ENCODE data around the gene ZNF488. TPM values are rescaled to one million over a fixed set of nuclear protein-coding genes. Genes with fewer than 3 reads are reported as not detected.

Gene ZNF488
- polyA plus RNA-seq, 1 donor from 2014 or later: 0.85 TPM

DNA sequence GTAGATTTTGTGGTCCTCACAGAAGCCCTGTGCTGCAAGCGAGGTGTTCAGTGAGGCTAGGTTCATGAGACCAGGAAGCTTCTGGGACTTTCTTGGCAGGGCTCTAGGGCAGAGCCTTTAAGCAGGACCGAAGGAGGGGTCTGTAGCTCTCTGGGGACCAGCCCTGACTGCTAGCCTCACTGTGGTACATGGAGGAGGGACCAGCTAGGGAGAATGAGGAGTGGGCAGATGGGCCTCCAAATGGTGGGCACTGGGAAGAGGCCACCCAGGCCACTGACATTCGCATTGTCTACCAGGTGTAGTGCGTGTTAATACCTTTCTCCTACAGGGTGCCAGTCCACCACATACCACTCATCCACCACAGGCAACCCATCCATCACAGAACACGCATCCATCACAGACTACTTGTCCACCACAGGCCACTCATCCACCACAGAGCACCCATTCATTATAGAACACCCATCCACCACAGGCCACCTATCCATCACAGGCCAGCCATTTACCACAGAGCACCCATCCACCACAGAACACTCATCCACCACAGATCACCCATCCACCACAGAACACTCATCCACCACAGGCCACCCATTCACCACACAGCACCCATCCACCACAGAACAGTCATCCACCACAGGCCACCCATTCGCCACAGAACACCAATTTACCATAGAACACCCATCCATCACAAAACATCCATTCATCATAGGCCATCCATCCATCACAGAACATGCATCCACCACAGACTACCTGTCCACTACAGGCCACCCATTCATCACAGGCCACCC, 31.6 kb upstream of the ZNF488 start:
- H3K9me2 ChIP-seq (ENCODE audit: insufficient read depth, low read length): no peaks in the 10 kb centered on the region
- no peak for TF ChIP-seq SMC3 (conservative IDR thresholded peaks at IDR 0.05; ENCODE audit: poor library complexity)
- TF ChIP-seq EZH2 (IDR thresholded peaks at IDR 0.05; ENCODE audit: borderline replicate concordance, insufficient read depth, low read length, poor library complexity, severe bottlenecking): no peak
- no peak for TF ChIP-seq POLR2AphosphoS5 (IDR thresholded peaks at IDR 0.05)
- H3K4me2 ChIP-seq (ENCODE audit: low read length): no peak overlapping the region
- H3K4me3 ChIP-seq (ENCODE audit: low read length): no peak overlapping the region
- no peaks in the 10 kb centered on the region for H4K20me1 ChIP-seq (ENCODE audit: insufficient read depth)
- no peak overlapping the region for H3K27ac ChIP-seq (ENCODE audit: low read length)
- no peaks in the 10 kb centered on the region for H3K79me2 ChIP-seq (replicated peaks; ENCODE audit: insufficient read depth, low read length)
- H3F3A ChIP-seq (ENCODE audit: insufficient read depth, low read length, poor library complexity, severe bottlenecking): no peaks in the 10 kb centered on the region
- no peak overlapping the region for H3K9ac ChIP-seq (ENCODE audit: low read length)
- no peak overlapping the region for H2AFZ ChIP-seq (ENCODE audit: low read depth, low read length)
- no peaks in the 10 kb centered on the region for H3K27me3 ChIP-seq (ENCODE audit: insufficient read depth, low read depth, low read length)
- H3K9me3 ChIP-seq (ENCODE audit: low read length): no peaks in the 10 kb centered on the region
- no peaks in the 10 kb centered on the region for H3K36me3 ChIP-seq (ENCODE audit: insufficient read depth, low read length)

- H3F3A ChIP-seq (ENCODE audit: insufficient read depth, low read length, poor library complexity, severe bottlenecking): no peaks in the 10 kb centered on the region
- TF ChIP-seq EP300 (conservative IDR thresholded peaks at IDR 0.05; ENCODE audit: poor library complexity, severe bottlenecking) (no peak), CTCF (IDR thresholded peaks at IDR 0.05; ENCODE audit: poor library complexity, severe bottlenecking) (no peak), SMC3 (conservative IDR thresholded peaks at IDR 0.05; ENCODE audit: poor library complexity) (no peak), MXI1 (conservative IDR thresholded peaks at IDR 0.05; ENCODE audit: poor library complexity, severe bottlenecking) (no peak), RAD21 (conservative IDR thresholded peaks at IDR 0.05) (no peak), POLR2AphosphoS5 (IDR thresholded peaks at IDR 0.05) (no peak), EZH2 (IDR thresholded peaks at IDR 0.05; ENCODE audit: borderline replicate concordance, insufficient read depth, low read length, poor library complexity, severe bottlenecking) (no peak), TAF1 (IDR thresholded peaks at IDR 0.05; ENCODE audit: low read depth) (no peak), REST (IDR thresholded peaks at IDR 0.05; ENCODE audit: borderline replicate concordance) (no peak)
- H3K79me2 ChIP-seq (replicated peaks; ENCODE audit: insufficient read depth, low read length): no peaks in the 10 kb centered on the region
- H3K9me3 ChIP-seq (ENCODE audit: low read length): no peaks in the 10 kb centered on the region
- no peak overlapping the region for H2AFZ ChIP-seq (ENCODE audit: low read depth, low read length)
- H3K9me2 ChIP-seq (ENCODE audit: insufficient read depth, low read length): no peaks in the 10 kb centered on the region
- H3K4me2 ChIP-seq (ENCODE audit: low read length): no peak overlapping the region
- H3K4me3 ChIP-seq (ENCODE audit: low read length): no peak overlapping the region
- no peak overlapping the region for H3K9ac ChIP-seq (ENCODE audit: low read length)
- no peaks in the 10 kb centered on the region for H4K20me1 ChIP-seq (ENCODE audit: insufficient read depth)
- H3K27ac ChIP-seq (ENCODE audit: low read length): no peak overlapping the region
- no peaks in the 10 kb centered on the region for H3K36me3 ChIP-seq (ENCODE audit: insufficient read depth, low read length)
- no peaks in the 10 kb centered on the region for H3K27me3 ChIP-seq (ENCODE audit: insufficient read depth, low read depth, low read length)
These were observed 30.8 kb upstream of the ZNF488 start for GRCh38 chr10:47414752-47415519.

Data from neural cell (in vitro differentiated cells).